Activated CD8-positive, alpha-beta memory T cell treated with anti-CD3 and anti-CD28 coated beads, Interleukin-2, amount 10 ng/mL, durations not matched to agents 7 days and 5 days (primary cell): ENCODE results near the gene SMG7. TPM values are rescaled to one million over a fixed set of nuclear protein-coding genes. Genes with fewer than 3 reads are reported as not detected.

Experiments used
- ATAC-seq: fragments of 150-1000 bp; cut with Tn5 transposase; one replicate; pipeline ENCODE4 v1.10.0; 2021; ENCODE audit warnings: moderate library complexity
- CTCF ChIA-PET: fragments of 350-600 bp; sonication (Branson Sonifier 250); formaldehyde crosslinking; loops from one replicate; lab custom pipeline; 2021; ENCODE audit warnings: antibody characterized with exemption; lab: Charles Lee
- DNase-seq: peaks from one replicate; pipeline ENCODE4 v3.0.0-alpha.2; 2020
- H3K27ac Mint-ChIP-seq: one replicate; pipeline ENCODE4 v1.8.0; 2021; ENCODE audit warnings: mild to moderate bottlenecking, mixed read lengths
- H3K27me3 Mint-ChIP-seq: one replicate; pipeline ENCODE4 v1.8.0; 2021; ENCODE audit warnings: mixed read lengths
- H3K36me3 Mint-ChIP-seq: one replicate; pipeline ENCODE4 v1.8.0; 2021; ENCODE audit warnings: mild to moderate bottlenecking, mixed read lengths
- H3K4me1 Mint-ChIP-seq: one replicate; pipeline ENCODE4 v1.8.0; 2021; ENCODE audit warnings: mixed read lengths
- H3K4me3 Mint-ChIP-seq: one replicate; pipeline ENCODE4 v1.8.0; 2021; ENCODE audit warnings: mild to moderate bottlenecking, moderate library complexity, mixed read lengths
- H3K9me3 Mint-ChIP-seq: one replicate; pipeline ENCODE4 v1.8.0; 2022; ENCODE audit warnings: low read depth, mixed read lengths
- total RNA-seq, 2 experiments: library from RNA; stranded (reverse); gene quantifications; one replicate each; pipeline ENCODE4 v1.2.3, GENCODE V29; 2021

SMG7 gene
- total RNA-seq, 2 experiments from 2014 or later, result 80.2 to 87.8 TPM

DNA sequence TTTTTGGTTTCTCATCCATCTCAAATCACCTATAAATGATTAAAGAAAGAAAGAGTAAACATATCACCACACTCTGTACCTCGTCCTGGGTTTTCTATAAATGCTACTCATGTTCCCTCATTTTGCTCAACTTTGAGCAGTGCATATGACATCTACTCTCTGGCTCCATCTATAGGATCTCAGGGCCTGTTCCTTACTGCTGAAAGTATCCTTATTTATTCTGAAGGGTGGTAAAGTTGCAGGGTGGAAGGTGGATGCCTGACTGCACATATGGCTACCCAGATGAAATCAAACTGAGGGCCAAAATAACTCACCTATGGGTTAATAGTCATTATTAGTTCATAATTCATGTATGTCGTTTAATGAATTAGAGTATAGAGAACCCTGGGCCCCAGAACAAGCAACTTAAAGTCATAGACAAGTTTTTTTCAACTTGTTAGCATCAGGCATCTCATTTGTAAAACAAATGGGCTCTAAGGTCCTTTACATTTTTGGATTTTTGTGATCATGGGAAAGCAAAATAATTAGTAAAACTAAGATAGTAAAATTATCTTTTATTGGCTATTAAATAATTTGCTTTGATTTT lies 71.4 kb downstream of the SMG7 start:
- ATAC-seq (peak; percentile 87), DNase-seq (no peak)
- H3K27me3 Mint-ChIP-seq, result no peaks in the 10 kb centered on the region
- H3K27ac Mint-ChIP-seq, result peak overlapping the region; percentile 1
- no peaks in the 10 kb centered on the region for H3K9me3 Mint-ChIP-seq
- H3K4me3 Mint-ChIP-seq, result no peak overlapping the region
- H3K4me1 Mint-ChIP-seq, result peaks cover 15% of the 10 kb centered on the region
- peaks cover 66% of the 10 kb centered on the region for H3K36me3 Mint-ChIP-seq
- CTCF ChIA-PET, result no interaction called here

GRCh38 chr1:183544598-183545297 lies 72.4 kb downstream of the SMG7 start:
- Mint-ChIP-seq H3K27ac (no peak overlapping the region), H3K4me1 (peaks cover 15% of the 10 kb centered on the region), H3K9me3 (no peaks in the 10 kb centered on the region), H3K36me3 (peaks cover 66% of the 10 kb centered on the region), H3K27me3 (no peaks in the 10 kb centered on the region), H3K4me3 (no peak overlapping the region)
- no peak for ATAC-seq
- DNase-seq, result no peak
- CTCF ChIA-PET, result interaction anchor here (0.9 to 1.1 kb wide), 3 partner anchors 66 to 140 kb away, joined by 3 read pairs; no protein-coding TSS in a partner anchor

DNA sequence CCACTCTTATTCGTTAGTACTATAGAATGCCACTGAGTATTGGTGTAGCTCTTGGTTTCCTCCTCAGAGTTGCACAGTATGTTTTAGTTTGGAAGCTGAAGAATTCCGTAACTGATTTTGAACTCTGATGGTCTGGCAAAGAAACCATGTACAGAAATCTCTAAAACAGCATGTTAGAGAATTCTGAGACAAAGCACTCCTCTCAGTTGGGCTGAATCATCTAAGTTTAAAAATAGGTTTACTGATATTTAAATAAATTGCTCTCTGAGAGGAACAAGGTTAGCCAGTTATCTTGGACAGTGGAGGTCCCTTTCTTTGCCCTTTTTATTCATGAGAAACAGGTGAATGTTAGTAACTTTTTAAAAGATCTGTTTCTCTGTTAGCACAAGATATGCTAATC lies 74.1 kb downstream of the SMG7 start:
- Mint-ChIP-seq H3K36me3 (peaks cover 65% of the 10 kb centered on the region), H3K27ac (no peak overlapping the region), H3K4me3 (no peak overlapping the region), H3K9me3 (no peaks in the 10 kb centered on the region), H3K27me3 (no peaks in the 10 kb centered on the region), H3K4me1 (peaks cover 17% of the 10 kb centered on the region)
- ATAC-seq (no peak), DNase-seq (no peak)
- CTCF ChIA-PET, result interaction anchor here (0.8 kb wide), 1 partner anchor 83 kb away, joined by 3 read pairs; no protein-coding TSS in a partner anchor

DNA sequence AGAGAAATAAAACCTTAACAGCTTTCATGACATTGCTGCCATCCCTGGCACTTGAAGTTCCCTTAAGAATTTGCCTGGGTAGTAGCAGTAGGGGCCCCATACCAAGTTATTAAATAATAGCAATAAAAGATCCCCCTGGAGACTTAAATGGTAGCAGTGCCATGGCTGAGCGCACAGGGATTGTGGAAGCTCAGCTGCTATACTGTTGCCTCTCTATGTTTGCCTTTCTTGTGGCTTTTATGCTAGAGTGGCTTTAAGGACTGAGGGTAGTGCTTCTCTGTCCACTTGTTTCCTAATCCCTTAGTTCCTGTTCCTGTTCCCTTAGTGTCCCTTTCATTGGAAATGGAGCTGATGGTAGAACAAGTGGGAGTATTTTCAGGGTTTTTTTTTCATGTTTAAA lies 75.8 kb downstream of the SMG7 start:
- H3K27me3 Mint-ChIP-seq, result no peaks in the 10 kb centered on the region
- DNase-seq (no peak), ATAC-seq (no peak)
- H3K4me3 Mint-ChIP-seq, result no peak overlapping the region
- no peaks in the 10 kb centered on the region for H3K9me3 Mint-ChIP-seq
- peaks cover 12% of the 10 kb centered on the region for H3K4me1 Mint-ChIP-seq
- H3K27ac Mint-ChIP-seq, result no peak overlapping the region
- CTCF ChIA-PET, result interaction anchor here (1.3 kb wide), 1 partner anchor 32 kb away, joined by 5 read pairs; no protein-coding TSS in a partner anchor
- peaks cover 68% of the 10 kb centered on the region for H3K36me3 Mint-ChIP-seq

GRCh38 chr1:183550915-183551314 lies 78.6 kb downstream of the SMG7 start:
- Mint-ChIP-seq H3K4me1 (peaks cover 10% of the 10 kb centered on the region), H3K27ac (no peak overlapping the region), H3K27me3 (no peaks in the 10 kb centered on the region), H3K9me3 (no peaks in the 10 kb centered on the region), H3K4me3 (no peak overlapping the region), H3K36me3 (peaks cover 58% of the 10 kb centered on the region)
- no peak for DNase-seq
- ATAC-seq, result no peak
- CTCF ChIA-PET, result no interaction called here

DNA sequence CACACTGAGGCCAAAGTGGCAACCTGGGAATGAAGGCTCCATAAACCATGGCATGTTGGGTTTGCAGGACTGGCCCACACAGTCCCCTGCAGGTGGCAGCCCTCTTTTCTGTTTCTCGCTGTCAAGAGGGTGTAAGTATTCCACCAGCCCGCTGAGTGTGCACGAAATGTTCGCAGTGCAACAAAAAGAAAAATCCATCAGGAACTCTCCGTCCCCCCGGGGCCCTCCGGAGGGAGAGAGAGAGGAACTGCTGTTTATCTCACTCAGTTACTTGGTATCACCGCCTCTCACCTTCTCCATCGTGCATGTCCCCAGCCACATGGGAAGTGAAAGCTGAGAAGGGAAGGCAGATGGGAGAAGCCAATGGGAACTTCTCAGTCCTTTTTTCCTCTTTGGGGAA lies 79.6 kb downstream of the SMG7 start:
- no peak overlapping the region for H3K27ac Mint-ChIP-seq
- H3K9me3 Mint-ChIP-seq, result no peaks in the 10 kb centered on the region
- peaks cover 7% of the 10 kb centered on the region for H3K4me1 Mint-ChIP-seq
- H3K36me3 Mint-ChIP-seq, result peaks cover 54% of the 10 kb centered on the region
- no peak for DNase-seq
- H3K27me3 Mint-ChIP-seq, result no peaks in the 10 kb centered on the region
- no peak for ATAC-seq
- CTCF ChIA-PET, result no interaction called here
- H3K4me3 Mint-ChIP-seq, result no peak overlapping the region

GRCh38 chr1:183552441-183552840 lies 80.1 kb downstream of the SMG7 start:
- Mint-ChIP-seq H3K27me3 (no peaks in the 10 kb centered on the region), H3K4me1 (peaks cover 2% of the 10 kb centered on the region), H3K4me3 (no peak overlapping the region), H3K27ac (no peak overlapping the region), H3K36me3 (peaks cover 53% of the 10 kb centered on the region), H3K9me3 (no peaks in the 10 kb centered on the region)
- no peak for ATAC-seq
- CTCF ChIA-PET, result no interaction called here
- no peak for DNase-seq

DNA sequence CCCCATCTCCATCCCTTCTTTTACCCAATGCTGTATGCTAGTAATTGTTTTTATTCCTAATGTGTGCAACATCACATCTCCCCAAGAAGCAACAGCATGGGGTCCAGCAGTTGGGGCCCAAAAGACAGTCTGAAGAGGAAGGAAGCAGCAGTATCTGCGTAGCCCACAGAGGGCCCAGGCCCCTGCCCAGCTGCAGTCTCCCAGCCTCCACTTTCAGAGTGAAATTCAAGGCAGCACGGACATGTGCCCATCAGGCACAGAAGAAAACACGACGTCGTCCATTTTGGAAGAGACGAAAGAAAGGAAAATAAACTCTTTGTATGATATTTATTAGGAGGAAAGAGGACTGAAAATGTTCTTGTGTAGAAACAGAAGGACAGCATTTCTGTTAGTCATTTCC lies 80.6 kb downstream of the SMG7 start:
- Mint-ChIP-seq H3K9me3 (no peaks in the 10 kb centered on the region), H3K4me3 (no peak overlapping the region), H3K27ac (peak overlapping the region; percentile 50), H3K27me3 (no peaks in the 10 kb centered on the region), H3K36me3 (peaks cover 54% of the 10 kb centered on the region), H3K4me1 (peaks cover 1% of the 10 kb centered on the region)
- DNase-seq (no peak), ATAC-seq (no peak)
- CTCF ChIA-PET, result no interaction called here

DNA sequence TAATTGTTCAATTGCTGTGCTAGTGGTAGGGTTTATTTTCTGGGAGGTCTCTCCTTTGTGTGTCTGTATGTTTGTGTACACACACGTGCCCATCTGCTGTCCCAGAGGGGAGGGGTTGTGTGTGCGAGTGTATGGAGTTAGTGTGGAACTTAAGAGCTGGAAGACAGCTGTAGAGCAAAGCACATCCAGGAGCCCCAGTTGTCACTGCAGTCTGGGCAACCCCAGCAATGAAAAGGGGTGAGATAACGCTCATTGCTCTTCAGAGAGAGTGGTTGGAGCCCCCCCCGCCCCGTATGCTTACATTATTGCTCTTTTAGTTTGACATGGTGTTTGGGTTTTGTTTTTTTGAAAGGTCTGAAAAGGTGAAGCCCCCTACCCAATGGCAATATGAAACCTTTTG lies 81.0 kb downstream of the SMG7 start:
- peaks cover 54% of the 10 kb centered on the region for H3K36me3 Mint-ChIP-seq
- no peak overlapping the region for H3K4me3 Mint-ChIP-seq
- H3K4me1 Mint-ChIP-seq, result peaks cover 1% of the 10 kb centered on the region
- CTCF ChIA-PET, result interaction anchor here (0.6 kb wide), 1 partner anchor 75 kb away, joined by 3 read pairs; no protein-coding TSS in a partner anchor
- ATAC-seq, result no peak
- DNase-seq, result no peak
- H3K27me3 Mint-ChIP-seq, result no peaks in the 10 kb centered on the region
- peak overlapping the region; percentile 50 for H3K27ac Mint-ChIP-seq
- H3K9me3 Mint-ChIP-seq, result no peaks in the 10 kb centered on the region

DNA sequence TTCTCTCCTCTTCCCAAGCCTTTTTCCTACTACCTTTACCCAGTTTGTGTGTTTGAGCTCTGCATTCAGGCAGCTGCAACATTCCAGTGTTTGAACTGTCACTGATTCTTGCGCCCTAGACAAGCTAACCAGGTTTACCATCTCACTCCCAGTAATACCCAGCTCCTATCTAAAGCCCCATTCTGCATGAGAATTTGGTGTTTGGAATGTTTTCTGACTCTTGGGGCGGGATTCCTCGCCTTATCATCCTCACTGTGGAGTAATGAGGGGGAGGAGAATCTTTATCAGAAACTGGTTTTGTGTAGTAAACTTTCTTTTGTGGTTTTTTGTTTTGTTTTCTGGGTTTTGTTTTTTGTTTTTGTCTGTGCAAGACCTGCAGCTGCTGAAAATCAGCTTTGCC lies 81.5 kb downstream of the SMG7 start:
- H3K36me3 Mint-ChIP-seq, result peaks cover 52% of the 10 kb centered on the region

DNA sequence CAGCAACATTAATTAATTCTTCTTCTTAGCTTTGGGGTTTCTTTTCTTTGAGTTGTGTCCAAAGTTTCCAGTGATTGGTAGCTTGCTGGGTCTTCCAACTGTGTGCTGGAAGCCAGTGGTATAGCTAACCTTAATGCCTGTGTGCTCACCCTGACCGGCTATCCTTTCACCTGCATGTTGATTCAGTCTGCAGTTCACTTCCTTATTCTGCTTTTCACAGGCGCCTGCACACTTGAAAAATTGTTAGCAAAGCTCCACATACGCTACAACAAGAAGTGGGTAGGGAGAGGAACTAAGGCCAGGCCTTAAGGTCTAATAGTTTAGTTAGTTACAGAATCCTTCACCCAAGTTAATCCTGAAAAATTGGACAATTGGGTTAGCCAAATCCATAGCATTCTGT lies 82.3 kb downstream of the SMG7 start:
- Mint-ChIP-seq H3K27ac (no peak overlapping the region), H3K27me3 (no peaks in the 10 kb centered on the region), H3K36me3 (peaks cover 48% of the 10 kb centered on the region), H3K4me1 (peaks cover 1% of the 10 kb centered on the region), H3K9me3 (no peaks in the 10 kb centered on the region), H3K4me3 (no peak overlapping the region)
- no peak for ATAC-seq
- CTCF ChIA-PET, result no interaction called here
- DNase-seq, result no peak

More for the DNA sequence above, 81.5 kb downstream of the SMG7 start:
- ATAC-seq (no peak), DNase-seq (no peak)
- Mint-ChIP-seq H3K4me3 (no peak overlapping the region), H3K27me3 (no peaks in the 10 kb centered on the region), H3K9me3 (no peaks in the 10 kb centered on the region), H3K4me1 (peaks cover 1% of the 10 kb centered on the region), H3K27ac (no peak overlapping the region)
- CTCF ChIA-PET, result interaction anchor here (0.6 kb wide), 1 partner anchor 75 kb away, joined by 3 read pairs; no protein-coding TSS in a partner anchor

DNA sequence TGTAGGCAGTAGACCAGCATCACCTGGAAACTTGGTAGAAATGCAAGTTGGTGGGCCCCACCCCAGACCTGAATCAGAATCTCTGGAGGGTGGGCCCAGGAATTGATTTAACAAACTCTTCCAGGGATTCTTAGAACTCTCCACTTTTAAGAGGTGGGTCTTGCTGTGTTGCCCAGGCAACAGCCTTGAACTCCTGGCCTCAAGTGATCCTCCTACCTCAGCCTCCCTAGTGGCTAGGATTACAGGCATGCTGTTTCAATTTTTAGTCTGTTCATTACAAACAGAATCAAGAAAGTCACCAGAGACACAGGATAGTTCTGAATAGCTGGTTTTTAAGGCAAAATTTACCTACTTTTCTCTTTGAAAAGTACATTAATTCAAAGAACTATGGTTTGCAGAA lies 86.8 kb downstream of the SMG7 start:
- Mint-ChIP-seq H3K27ac (no peak overlapping the region), H3K4me1 (no peaks in the 10 kb centered on the region), H3K9me3 (no peaks in the 10 kb centered on the region), H3K27me3 (no peaks in the 10 kb centered on the region), H3K36me3 (peaks cover 21% of the 10 kb centered on the region), H3K4me3 (no peak overlapping the region)
- no peak for ATAC-seq
- no peak for DNase-seq
- CTCF ChIA-PET, result interaction anchor here (1.2 kb wide), 1 partner anchor 96 kb away, joined by 3 read pairs; no protein-coding TSS in a partner anchor

DNA sequence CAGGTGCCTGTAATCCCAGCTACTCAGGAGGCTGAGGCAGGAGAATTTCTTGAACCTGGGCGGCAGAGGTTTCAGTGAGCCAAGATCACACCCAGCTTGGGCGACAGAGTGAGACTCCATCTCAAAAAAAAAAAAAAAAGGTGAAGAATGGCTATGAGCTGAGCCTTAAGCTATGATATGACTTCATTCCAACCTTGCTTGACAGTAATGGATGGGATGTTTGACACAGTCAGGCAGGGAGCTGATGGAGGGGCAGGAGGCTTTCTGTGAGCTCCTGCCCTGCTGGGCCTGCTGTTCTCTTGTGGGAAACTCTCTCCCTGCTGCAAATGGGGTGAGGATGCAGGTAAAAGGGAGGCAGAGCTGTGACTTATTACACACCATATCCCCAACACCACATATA lies 90.4 kb downstream of the SMG7 start:
- Mint-ChIP-seq H3K4me1 (peaks cover 5% of the 10 kb centered on the region), H3K9me3 (no peaks in the 10 kb centered on the region), H3K27ac (no peak overlapping the region), H3K36me3 (peaks cover 8% of the 10 kb centered on the region), H3K27me3 (no peaks in the 10 kb centered on the region), H3K4me3 (no peak overlapping the region)
- CTCF ChIA-PET, result interaction anchor here (0.8 to 1.8 kb wide), 3 partner anchors 15 to 353 kb away, joined by 3 to 5 read pairs (median 3); no protein-coding TSS in a partner anchor
- ATAC-seq, result no peak
- no peak for DNase-seq

DNA sequence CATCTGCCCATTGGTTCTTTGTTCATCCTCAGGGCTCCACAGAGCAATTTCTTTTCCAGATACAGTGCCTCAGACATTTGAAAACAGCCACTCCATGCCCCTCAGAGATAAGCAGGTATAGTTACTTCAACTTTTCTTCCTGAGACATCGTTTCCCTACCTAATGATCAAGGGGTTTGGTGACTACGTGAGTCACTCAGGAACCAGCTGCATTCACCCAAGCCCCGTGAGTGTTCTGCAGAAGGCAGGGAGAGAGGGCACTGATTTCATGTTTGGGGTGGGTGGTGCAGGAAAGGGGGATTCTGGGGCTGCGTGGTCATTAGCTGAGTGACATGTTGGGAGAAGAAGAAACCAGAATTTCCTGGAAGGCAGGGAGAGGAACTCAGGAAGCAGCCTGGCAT lies 93.0 kb downstream of the SMG7 start:
- no peak for ATAC-seq
- CTCF ChIA-PET, result no interaction called here
- DNase-seq, result no peak
- Mint-ChIP-seq H3K27ac (no peak overlapping the region), H3K36me3 (peaks cover 5% of the 10 kb centered on the region), H3K4me1 (peaks cover 6% of the 10 kb centered on the region), H3K27me3 (no peaks in the 10 kb centered on the region), H3K9me3 (no peaks in the 10 kb centered on the region), H3K4me3 (no peak overlapping the region)
